ENCODE measurements around the gene ZNF366.

DNA sequence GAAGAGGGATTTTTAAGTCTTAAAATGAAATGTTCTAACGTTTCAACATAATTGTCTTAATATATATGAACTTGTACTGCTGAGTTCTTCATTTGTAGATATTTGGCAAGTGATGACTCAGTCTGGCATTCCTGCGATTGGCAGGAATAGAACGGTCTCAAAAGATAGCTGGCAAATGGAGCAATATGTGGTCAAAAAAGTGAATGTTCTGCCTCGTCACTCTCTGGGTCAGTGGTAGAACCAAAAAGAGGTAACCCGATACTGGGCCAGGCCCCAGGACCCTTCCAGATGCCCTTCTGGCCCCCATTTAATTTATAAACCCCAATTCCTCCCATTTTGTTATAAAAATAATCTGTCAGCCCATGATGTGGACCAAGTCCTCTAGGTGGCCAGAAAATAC is 39.2 kb downstream of the ZNF366 start:
- TF ChIP-seq EZH2 (IDR thresholded peaks at IDR 0.05; ENCODE audit: low read length) = no peak
- TF ChIP-seq, protein P1, sequence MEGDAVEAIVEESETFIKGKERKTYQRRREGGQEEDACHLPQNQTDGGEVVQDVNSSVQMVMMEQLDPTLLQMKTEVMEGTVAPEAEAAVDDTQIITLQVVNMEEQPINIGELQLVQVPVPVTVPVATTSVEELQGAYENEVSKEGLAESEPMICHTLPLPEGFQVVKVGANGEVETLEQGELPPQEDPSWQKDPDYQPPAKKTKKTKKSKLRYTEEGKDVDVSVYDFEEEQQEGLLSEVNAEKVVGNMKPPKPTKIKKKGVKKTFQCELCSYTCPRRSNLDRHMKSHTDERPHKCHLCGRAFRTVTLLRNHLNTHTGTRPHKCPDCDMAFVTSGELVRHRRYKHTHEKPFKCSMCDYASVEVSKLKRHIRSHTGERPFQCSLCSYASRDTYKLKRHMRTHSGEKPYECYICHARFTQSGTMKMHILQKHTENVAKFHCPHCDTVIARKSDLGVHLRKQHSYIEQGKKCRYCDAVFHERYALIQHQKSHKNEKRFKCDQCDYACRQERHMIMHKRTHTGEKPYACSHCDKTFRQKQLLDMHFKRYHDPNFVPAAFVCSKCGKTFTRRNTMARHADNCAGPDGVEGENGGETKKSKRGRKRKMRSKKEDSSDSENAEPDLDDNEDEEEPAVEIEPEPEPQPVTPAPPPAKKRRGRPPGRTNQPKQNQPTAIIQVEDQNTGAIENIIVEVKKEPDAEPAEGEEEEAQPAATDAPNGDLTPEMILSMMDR (optimal IDR thresholded peaks at IDR 0.05 in 1 of 3, IDR thresholded peaks at IDR 0.05 in 1 of 3, conservative IDR thresholded peaks at IDR 0.05 in 1 of 3; ENCODE audit: extremely low read depth in 1 of 3, insufficient read depth in 2 of 3, low read length in 3 of 3) = no peak

Measured in keratinocyte (primary cell).